AG04450 (cell line): ENCODE data around the gene GPR17. TPM values are rescaled to one million over a fixed set of nuclear protein-coding genes. Genes with fewer than 3 reads are reported as not detected.

Source experiments
- CTCF ChIA-PET: fragments of 300-600, 350-600 bp; formaldehyde crosslinking; extraction: SDS; loops from one replicate; lab custom pipeline; 2022; ENCODE audit warnings: antibody characterized with exemption, inconsistent platforms; lab: Charles Lee
- POLR2A ChIA-PET: fragments of 350-600 bp; formaldehyde crosslinking; extraction: SDS; loops from one replicate; lab custom pipeline; 2021; ENCODE audit warnings: antibody characterized with exemption, inconsistent platforms; lab: Yijun Ruan, JAX
- DNase-seq: peaks from one replicate; pipeline ENCODE4 v3.0.0-alpha.2; 2011; ENCODE audit warnings: low read depth, low spot score
- H3K27ac ChIP-seq: one replicate; pipeline ENCODE4 v1.5.1; 2012; ENCODE audit warnings: low read depth, low read length, control low read depth
- H3K27me3 ChIP-seq: one replicate; pipeline ENCODE4 v1.6.0; 2012; ENCODE audit warnings: low read length; ENCODE audit not compliant: control insufficient read depth, insufficient read depth
- H3K4me3 ChIP-seq: 2 replicates; pipeline ENCODE4 v1.5.1; 2011; ENCODE audit warnings: mild to moderate bottlenecking, low read depth, low read length, control low read depth
- H3K9me3 ChIP-seq: 2 replicates; pipeline ENCODE4 v1.5.1; 2012; ENCODE audit warnings: low read length; ENCODE audit not compliant: control insufficient read depth, insufficient read depth
- polyA plus RNA-seq: library from polyadenylated mRNA; depleted of rRNA; stranded (reverse); fragments of >200 nt; gene quantifications from 2 replicates; pipeline ENCODE4 v1.2.3, GENCODE V29; 2011
- TF ChIP-seq, protein P1 (sequence below): IDR thresholded peaks from 2 replicates; pipeline ENCODE4 v1.5.1; 2011; ENCODE audit warnings: low read depth, low read length, control low read depth, inconsistent platforms

Gene GPR17
- polyA plus RNA-seq, 1 experiment: not detected

DNA sequence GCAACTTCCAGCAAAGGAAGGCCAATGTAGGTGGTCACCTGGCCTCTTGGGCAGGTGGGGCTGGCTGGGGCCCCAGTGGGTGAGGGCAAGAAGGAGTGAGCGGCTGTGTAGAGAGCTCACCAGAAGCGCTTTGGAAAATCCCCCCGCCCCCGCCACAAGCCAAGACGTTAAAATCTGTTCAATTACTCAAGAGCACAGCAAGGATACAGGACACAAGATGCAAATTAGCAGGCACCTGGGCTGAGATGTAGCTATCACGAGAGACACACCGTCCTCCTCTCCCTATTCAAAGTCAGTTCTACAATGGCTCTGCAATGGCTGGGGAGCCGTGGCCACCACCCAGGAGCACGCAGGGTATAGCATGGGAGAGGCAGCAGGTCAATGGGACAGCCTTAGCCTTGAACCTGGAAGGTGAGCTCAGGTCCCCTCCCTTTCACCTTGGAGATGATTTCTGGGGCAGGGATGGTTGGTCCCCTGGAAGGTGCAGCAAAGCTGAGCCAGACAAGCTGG lies 38.5 kb upstream of the GPR17 start:
- CTCF ChIA-PET: interaction anchor here (1.1 kb wide), 1 partner anchor 8 kb away, joined by 3 read pairs; no protein-coding TSS in a partner anchor
- H3K27ac ChIP-seq: no peak overlapping the region
- TF ChIP-seq, protein P1, sequence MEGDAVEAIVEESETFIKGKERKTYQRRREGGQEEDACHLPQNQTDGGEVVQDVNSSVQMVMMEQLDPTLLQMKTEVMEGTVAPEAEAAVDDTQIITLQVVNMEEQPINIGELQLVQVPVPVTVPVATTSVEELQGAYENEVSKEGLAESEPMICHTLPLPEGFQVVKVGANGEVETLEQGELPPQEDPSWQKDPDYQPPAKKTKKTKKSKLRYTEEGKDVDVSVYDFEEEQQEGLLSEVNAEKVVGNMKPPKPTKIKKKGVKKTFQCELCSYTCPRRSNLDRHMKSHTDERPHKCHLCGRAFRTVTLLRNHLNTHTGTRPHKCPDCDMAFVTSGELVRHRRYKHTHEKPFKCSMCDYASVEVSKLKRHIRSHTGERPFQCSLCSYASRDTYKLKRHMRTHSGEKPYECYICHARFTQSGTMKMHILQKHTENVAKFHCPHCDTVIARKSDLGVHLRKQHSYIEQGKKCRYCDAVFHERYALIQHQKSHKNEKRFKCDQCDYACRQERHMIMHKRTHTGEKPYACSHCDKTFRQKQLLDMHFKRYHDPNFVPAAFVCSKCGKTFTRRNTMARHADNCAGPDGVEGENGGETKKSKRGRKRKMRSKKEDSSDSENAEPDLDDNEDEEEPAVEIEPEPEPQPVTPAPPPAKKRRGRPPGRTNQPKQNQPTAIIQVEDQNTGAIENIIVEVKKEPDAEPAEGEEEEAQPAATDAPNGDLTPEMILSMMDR: no peak

DNA sequence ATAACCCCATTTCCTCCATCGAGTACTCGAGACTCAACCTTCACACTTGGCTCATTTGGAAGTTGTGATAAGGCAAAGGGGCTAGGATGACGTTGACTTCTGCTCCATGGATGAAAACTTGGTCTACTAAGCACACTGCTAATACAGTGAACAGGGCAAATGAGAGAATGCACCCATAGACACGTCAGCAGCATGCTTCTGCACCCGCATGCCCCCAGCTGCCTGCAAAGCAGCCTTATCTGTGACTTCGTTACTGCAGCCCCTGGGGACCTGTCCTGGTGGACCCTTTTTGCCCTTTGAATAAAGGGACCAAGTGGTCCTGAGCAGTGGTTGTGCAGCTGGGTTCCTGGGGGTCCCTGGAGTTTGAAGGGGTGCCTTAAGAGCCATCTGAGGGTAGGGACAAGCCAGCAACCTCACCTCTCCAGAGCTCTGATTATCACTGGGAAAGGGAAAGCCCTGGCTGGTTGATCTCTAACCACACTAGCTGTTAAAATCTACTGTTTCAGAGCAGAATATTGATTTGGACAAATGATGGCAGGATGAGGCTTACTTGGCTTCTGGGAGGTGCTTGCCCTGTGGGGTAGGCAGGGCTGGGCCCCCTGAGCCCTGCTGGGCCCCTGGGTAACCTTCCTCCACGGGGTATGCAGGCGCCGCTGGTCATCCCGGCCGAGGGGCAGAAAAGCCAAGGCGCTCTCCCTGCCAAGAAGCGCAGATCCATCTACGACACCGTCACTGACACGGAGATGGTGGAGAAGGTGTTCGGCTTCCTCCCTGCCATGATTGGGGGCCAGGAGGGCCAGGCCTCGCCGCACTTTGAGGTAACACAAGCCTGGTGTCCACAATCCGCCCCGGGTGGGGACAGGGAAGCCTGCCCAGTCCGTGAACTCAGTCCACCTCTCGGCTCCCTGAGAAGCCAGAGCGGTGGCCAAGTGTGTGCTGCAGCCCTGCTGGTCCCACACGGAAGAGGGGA lies 37.6 kb upstream of the GPR17 start:
- ChIA-PET CTCF (interaction anchor here (1.1 kb wide), 1 partner anchor 9 kb away, joined by 3 read pairs; no protein-coding TSS in a partner anchor), POLR2A (no interaction called here)
- TF ChIP-seq, protein P1: no peak
- Histone ChIP-seq H3K4me3 (no peak overlapping the region), H3K9me3 (peaks cover 19% of the 10 kb centered on the region), H3K27me3 (peaks cover 20% of the 10 kb centered on the region), H3K27ac (no peak overlapping the region)
- no peak for DNase-seq

More for the DNA sequence above, 38.5 kb upstream of the GPR17 start:
- DNase-seq: no peak
- POLR2A ChIA-PET: no interaction called here
- Histone ChIP-seq H3K27me3 (peaks cover 19% of the 10 kb centered on the region), H3K4me3 (no peak overlapping the region), H3K9me3 (peaks cover 21% of the 10 kb centered on the region)

DNA sequence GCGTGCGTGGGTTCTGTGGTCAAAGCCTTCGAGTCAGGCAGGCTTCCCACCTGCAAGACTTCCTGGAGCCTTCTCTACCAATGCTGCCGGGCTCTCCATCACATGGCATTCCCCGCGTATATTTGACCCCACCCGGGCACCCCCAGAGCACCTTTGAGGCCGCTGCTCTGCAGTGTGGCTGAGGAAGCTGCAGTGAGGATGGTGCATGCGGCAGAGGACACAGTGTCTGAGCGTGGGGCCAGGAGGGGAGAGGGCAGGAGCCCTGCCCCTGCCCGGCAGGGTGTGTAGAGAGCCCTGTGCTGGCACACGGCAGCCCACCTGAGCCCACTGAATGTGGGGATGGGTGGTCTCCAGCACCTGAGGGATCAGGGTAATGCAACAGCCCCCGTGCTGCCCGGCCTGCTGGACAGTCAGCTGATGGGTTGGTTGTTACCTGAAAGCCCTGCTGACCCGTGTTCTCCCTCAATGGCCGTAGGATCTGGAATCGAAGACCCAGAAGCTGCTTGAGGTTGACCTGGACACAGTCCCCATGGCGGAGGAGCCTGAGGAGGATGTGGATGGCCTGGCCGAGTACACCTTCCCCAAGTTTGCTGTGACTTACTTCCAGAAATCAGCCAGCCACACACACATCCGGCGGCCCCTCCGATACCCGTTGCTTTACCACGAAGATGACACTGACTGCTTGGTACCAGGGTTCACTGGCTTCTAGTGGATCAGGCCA lies 36.8 kb upstream of the GPR17 start:
- Histone ChIP-seq H3K27me3 (peaks cover 24% of the 10 kb centered on the region), H3K4me3 (no peak overlapping the region), H3K9me3 (peaks cover 25% of the 10 kb centered on the region), H3K27ac (no peak overlapping the region)
- TF ChIP-seq, protein P1: no peak
- no peak for DNase-seq
- POLR2A ChIA-PET: no interaction called here
- CTCF ChIA-PET: interaction anchor here (1.1 to 1.9 kb wide), 2 partner anchors 18 to 40 kb away, joined by 3 to 7 read pairs; no protein-coding TSS in a partner anchor

DNA sequence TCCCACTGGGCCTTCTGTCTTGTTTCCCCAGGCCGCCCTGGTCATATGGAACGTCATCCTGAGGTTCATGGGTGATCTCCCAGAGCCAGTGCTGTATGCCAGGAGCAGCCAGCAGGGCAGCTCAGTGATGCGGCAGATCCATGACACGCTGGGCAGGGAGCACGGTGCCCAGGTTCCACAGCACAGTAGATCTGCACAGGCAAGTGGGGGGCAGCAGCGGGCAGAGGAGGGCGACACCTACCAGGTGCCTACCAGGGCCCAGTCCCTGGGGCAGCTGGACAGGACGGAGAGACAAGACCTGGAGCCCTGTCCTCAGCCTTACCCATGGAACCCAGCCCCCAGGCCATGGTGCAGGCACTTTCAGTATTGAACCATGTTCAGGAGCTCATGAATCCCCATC lies 36.1 kb upstream of the GPR17 start:
- Histone ChIP-seq H3K27me3 (peaks cover 24% of the 10 kb centered on the region), H3K9me3 (peaks cover 25% of the 10 kb centered on the region), H3K4me3 (no peak overlapping the region), H3K27ac (no peak overlapping the region)
- DNase-seq: no peak
- TF ChIP-seq, protein P1: no peak
- POLR2A ChIA-PET: no interaction called here
- CTCF ChIA-PET: interaction anchor here (1.1 to 1.9 kb wide), 2 partner anchors 18 to 39 kb away, joined by 3 to 7 read pairs; no protein-coding TSS in a partner anchor
